ENCODE results near the gene IRF2BP2.
A peak's percentile ranks its signal among the peaks of the same experiment; 100 is the strongest.

DNA sequence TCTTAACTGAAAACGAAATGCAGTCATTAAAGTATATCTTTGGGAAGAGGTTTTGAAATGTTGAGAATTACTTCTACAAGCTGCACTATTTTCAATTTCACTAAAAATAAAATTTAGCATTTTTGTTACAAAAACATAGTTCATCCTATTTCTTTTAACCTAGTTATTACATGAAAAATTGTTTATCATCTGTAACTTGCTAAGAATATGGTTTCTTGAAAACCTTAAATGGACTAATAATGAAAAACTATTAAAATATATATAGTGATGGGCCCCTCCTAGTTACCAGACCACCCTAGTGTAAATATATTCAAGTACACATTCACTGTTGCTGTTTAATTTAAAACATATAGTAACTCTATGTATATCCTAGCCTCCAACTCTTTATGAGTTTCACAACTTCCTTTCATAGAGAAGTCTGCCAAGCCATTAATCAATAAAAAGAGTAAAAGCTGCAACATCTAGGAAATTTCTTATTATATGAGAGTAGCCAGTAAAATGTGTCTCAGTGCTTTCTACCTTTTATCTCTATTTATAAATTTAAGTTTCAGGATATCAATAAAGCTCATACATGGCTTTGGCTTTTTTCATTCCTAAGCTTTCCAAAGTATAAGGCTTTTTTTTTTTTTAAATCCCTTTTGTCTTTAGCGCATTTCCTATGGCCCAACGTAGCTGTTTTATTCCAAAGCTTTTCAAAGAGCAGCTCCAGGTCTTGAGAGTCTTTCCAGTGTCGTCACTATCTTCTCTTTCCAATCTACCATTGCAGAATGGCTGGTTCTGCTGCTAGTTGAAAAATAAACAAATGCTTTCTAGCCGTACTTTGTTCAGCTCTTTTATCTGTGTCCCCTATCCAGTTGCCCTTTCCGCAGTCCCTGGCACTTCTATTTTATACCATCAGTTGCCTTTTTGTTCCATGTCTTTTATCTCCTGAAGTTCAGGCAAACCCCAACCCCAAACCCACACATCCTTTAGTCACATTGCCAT is 6.5 kb downstream of the IRF2BP2 start:
- TF ChIP-seq, protein P1, sequence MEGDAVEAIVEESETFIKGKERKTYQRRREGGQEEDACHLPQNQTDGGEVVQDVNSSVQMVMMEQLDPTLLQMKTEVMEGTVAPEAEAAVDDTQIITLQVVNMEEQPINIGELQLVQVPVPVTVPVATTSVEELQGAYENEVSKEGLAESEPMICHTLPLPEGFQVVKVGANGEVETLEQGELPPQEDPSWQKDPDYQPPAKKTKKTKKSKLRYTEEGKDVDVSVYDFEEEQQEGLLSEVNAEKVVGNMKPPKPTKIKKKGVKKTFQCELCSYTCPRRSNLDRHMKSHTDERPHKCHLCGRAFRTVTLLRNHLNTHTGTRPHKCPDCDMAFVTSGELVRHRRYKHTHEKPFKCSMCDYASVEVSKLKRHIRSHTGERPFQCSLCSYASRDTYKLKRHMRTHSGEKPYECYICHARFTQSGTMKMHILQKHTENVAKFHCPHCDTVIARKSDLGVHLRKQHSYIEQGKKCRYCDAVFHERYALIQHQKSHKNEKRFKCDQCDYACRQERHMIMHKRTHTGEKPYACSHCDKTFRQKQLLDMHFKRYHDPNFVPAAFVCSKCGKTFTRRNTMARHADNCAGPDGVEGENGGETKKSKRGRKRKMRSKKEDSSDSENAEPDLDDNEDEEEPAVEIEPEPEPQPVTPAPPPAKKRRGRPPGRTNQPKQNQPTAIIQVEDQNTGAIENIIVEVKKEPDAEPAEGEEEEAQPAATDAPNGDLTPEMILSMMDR (IDR thresholded peaks at IDR 0.05), result no peak
- TF ChIP-seq POLR2A (IDR thresholded peaks at IDR 0.05), result peak in 1 of 2 donors; percentile 88

Measured in thyroid gland (tissue), 4 donors.